GM21529 (cell line): ENCODE results near the gene CSNK2A1.
"Not testable (repeated sequence)": the region's sequence is repeated elsewhere in the genome, so short reads cannot be mapped to it uniquely, and the experiment has no call there.

ENCODE experiments used
- ATAC-seq: cut with Tn5 transposase; IDR thresholded peaks from one replicate; pipeline ENCODE4 v1.9.1; 2021; ENCODE audit not compliant: unreplicated experiment

CSNK2A1 gene

DNA sequence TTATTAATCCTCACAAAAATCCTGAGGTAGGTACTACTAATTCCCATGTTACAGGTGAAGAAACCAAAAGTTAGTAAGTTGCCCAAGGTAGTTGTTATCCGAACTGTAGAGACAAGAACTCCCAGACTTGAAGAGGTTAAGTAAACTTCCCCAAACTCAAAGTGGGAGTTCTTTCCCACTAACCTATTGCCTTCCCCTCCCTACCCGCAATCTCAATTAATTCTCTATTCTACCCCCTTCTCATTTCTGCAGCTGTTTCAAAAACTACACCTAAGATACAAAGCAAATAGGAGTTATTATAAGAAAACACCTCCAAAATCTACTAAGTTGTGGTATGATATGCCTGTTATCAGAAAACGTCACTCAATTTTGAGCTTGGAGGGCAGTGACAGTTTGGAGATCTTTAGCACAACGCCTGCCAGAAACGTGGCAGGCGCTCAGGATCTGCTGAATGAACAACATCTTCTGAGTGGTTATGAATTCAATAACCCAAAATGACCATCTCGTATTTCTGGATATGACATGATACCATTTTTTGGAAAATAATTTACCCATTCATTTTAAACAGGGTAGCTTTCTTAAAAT, 7.1 kb downstream of the CSNK2A1 start:
- ATAC-seq, result no peak

DNA sequence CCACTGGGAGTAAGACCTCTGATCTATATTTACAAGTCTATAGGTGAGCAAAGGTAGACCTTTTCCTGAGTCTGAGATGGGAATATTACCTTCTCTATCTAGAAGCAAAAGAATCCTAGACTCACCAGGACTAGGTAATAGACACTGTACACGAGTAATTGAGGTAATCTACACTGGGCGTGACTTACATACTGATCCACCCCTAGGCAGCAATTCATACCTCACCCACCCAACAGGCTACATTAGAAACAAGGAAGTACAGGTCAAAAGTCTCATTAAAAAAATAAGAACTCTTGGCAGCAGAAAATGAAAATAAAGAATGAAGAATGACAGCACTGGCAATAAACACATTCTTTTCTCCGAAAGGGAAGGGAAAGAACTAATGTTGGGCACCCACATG, 7.6 kb downstream of the CSNK2A1 start:
- no peak for ATAC-seq

DNA sequence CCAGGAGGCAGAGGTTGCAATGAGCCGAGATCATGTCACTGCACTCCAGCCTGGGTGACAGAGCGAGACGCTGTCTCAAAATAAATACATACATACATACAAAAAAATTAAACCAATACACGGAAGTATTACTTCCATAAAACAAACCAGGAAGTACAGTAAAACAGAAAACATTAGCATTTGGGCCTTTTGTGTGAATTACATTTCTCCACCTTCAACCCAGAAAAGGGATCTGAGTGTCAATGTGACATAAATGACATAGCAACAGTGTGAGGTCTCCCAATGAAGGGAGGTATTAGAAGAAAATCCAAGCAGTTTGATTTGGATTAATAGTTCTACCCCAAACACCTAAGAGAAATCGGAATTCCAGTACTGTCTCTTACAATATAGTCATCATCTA, 10.1 kb downstream of the CSNK2A1 start:
- no peak for ATAC-seq

DNA sequence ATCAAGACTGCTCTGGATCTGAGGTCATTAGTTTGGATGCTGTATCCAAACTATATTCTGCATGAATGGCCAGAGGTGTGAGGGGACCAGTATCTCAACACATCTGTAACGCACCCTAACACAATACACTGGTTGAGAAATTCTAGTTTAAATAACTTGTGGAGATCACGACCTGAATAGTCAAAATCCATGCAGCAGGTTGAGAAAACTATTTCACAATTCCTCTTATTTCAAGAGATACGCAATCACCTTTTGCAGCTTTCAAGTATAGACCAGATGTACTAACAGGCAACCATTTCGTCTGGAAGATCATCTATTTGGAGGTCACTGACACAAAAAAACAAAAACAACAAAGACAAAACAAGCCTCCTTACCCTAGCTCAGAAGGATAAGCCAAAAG, 11.1 kb downstream of the CSNK2A1 start:
- no peak for ATAC-seq

DNA sequence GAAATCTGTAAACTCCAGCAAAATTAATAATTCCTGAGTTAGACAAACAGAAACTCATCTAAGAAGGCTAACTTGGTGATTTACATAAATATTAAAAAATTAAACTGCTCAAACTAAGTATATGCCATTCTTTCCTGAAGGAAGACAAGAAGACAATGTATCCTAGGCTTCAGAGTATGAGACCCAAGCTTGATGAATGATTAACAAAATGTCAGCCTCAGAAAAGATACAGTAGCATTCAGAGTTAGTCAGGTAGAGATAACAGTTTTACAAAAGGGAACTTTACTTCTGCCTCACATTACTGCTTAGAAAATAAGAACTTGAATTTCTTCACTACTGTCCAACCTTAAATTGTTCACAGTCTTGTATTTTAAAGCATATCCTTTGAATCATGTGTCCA, 12.0 kb downstream of the CSNK2A1 start:
- no peak for ATAC-seq

DNA sequence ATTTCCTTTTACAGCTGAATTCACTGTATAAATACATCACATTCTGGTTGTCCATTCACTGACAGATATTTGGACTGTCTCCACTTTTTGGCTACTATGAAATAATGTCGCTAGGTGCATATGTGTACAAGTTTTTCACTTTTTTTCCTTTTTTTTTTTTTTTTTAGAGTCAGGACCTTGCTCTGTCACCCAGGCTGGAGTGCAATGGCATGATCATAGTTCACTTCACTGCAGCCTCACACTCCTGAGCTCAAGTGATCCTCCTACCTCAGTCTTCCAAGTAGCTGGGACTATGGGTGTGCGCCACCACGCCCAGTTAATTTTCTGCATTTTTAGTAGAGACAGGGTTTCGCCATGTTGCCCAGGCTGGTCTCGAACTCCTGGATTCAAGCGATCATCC, 13.3 kb downstream of the CSNK2A1 start:
- no peak for ATAC-seq

DNA sequence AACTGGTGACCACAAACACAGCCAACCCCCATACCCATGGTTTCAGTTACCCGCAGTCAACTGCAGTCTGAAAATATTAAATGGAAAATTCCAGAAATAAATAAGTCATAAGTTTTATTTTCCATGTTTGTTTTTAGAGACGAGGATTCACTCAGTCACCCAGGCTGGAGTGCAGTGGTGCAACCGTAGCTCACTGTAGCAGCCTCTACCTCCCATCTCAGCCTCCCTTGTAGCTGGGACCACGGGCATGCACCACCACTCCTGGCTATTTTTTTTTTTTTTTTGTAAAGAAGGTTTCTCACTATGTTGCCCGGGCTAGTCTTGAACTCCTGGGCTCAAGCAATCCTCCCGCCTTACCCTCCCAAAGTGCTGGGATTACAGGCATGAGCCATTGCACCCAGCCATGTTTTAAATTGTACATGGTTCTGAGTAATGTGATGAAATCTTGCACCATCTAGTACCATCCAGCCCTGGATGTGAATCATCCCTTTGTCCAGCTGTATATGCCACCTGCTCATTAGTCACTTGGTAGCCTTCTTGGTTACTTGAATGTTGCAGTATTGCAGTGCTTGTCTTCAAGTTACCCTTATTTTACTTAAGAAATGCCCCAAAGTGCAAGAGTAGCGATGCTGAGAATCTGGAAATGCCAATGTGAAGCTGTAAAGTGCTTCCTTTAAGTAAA, 14.5 kb downstream of the CSNK2A1 start:
- ATAC-seq, result no peak

DNA sequence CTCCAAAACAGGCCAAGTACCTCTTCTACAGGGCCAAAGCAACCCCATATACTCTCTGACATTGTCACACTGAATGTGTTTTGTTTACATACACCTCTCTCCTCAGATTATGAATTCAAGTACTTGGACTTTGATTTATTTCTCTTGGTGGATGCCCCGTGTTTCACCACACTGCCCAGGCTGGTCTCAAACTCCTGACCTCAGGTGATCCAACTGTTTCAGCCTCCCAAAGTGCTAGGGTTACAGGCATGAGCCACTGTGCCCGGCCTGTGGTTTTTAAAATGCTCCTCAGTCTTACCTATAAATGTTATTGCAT, 16.1 kb downstream of the CSNK2A1 start:
- ATAC-seq, result no peak

DNA sequence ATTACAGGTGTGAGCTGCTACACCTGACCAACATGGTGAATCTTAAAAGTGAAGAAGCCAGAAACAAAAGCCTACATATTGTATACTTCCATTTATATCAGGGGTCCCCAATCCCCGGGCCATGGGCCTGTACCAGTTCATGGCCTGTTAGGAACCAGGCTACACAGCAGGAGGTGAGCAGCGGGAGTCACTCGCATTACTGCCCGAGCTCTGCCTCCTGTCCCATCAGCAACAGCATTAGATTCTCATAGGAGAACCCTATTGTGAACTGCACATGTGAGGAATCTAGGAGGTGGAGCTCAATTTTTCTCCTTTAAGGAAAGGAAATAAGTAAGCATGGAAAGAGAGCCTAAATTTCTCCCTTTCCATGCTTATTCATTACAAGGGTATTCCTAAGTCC, 21.7 kb downstream of the CSNK2A1 start:
- no peak for ATAC-seq

DNA sequence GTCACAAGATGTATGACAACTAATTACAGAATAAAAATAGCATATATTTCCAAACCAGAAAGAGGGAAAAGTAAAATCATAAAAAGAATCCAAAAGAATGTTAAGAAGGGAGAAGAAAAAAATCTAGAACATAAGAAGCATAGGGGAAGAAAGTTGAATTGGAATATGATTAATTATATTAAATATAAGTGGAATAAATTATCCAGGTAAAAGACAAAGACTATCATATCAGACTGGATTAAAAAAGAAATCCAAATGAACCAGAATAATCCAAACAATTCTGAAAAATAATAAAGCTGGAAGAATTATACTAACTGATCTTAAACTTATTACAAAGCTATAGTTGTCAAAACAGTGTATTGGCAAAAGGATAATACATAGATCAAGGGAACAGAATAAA, 23.6 kb downstream of the CSNK2A1 start:
- no peak for ATAC-seq

DNA sequence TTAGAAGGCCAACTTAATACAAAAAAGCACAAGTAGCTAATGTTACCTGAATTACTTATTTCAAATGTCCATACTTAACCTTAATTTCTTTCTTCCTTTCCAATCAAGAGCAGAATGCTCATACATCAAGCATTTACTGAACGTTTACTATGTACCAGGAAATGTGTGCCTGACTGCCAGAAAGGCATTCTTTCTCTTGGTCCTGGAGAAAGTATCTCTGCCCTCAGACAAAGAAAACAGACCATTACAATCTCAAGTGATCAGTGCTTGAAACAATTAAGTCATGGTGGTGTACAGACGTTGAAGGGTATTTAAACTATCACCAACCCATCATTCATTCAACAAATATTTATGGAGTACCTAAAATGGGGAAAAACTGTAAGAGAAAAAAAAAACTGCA, 26.4 kb downstream of the CSNK2A1 start:
- ATAC-seq, result no peak

DNA sequence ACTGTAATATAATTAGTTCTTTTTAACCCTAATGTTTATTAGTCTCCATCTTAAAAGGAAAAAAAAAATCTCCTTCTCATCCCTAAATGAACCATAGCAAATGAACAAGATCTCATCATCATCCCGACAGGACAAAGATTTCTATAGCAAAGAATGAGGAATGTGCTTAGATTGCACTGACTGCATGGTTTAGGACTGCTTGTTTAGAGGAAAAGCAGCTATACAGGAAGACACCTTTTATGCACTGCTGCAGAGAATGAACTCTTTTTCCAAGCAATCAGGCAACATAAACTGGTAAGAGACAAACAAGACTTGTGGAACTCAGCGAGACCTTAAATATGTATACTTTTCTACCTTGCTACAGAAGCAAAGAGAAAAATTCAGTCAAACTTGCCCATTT, 26.8 kb downstream of the CSNK2A1 start:
- no peak for ATAC-seq

DNA sequence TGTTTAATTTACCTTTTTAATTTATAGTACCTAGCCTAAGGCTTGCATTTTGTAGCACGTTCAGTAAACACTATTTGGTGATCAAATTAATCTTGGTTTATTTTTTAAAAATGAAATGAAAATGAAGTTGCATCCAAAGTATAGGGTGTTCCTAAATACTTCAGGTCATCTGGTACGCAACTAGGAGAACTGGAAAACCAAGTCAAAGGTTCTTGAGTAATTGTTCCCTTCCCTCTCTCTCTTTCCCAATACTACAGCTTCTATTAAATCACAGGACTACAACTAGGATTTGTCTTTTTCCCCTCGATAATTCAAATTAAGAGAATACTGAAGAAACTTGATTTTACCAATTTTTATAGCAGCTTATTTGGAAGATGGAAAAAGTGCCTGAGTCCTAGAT, 27.9 kb downstream of the CSNK2A1 start:
- ATAC-seq, result no peak

DNA sequence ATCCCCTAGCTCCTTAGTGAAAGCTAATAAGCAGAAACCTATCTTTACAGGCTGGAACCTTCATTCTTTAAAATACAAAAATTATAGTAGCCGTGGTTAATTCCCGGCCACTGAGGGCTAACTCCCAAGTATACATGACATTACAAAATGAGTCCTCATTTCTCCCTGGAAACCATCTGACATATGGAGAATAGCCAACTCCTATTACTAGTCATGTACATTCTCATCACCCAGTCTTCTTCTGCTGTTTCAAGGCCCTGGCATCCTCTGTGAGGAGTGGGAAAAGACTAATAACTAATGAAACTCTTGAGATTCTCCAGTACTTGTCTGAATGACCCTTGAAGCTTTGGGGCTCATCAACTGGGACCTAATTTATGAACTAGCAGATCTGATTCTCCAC, 30.2 kb downstream of the CSNK2A1 start:
- no peak for ATAC-seq

DNA sequence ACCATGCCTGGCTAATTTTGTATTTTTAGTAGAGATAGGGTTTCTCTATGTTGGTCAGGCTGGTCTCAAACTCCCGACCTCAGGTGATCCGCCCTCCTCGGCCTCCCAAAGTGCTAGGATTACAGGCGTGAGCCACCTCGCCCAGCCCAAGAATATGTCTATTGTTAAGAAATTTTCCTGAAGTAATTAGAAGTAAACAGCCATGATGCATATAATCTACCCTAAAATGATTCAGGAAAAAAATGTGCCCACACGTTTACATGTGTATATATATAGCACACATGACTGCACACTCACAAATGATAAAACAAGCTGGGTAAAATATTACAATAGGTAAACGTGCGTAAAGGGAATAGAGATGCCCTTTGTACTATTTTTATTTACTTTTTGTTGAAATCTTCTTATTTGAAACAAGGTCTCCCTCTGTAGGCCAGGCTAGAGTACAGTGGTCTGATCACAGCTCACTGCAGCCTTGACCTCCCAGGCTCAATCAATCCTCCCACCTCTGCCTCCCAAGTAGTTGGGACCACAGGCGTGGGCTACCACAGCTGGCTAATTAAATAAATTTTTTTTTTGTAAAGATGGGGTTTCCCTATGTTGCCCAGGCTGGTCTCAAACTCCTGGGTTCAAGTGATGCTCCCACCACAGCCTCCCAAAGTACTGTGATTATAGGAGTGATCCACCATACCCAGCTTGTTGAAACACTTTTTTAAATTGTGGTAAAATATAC, 33.1 kb downstream of the CSNK2A1 start:
- not testable (repeated sequence) for ATAC-seq

DNA sequence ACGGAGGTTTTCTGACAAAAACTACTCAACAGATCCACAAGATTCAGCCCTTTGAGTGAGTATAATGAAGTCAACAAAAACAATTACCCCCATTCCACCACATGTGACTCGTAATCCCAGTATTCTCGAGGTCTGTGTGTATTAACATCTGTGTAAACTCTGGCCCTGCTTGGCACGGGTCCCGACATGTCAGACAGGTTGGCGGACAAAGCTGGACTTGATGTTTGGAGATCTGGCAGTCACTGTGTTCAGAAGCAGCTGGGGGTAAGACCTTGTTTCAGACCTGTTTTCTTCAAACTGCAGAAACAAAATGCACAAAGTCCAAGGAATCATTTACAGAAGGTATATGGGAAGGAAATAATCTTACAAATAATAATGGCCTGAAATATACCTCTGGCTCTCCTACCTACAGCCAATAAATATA, 35.2 kb downstream of the CSNK2A1 start:
- ATAC-seq, result not testable (repeated sequence)

DNA sequence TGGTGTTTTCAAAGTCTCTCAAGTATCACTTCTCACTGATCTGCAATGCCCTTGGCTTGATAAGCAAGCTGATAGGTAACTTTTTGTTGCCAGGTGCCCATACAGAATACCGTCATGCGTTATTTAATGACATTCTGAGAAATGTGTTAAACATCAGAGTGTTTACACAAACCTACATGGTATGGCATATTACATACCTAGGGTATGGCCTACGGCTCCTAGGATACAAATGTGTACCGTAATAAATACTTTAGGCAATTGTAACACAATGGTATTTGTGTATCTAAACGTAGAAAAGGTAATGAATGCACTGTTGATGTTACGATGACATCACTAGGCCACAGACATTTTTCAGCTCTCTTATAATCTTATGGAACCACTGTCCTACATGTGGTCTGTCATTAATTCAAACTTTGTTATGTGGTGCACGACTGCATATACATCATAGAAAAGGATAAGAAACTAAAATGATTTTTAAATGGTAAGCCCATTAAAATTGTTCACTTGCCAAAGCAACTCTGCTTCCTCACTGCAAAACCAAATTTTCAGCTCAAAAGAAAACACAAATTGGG, 35.7 kb downstream of the CSNK2A1 start:
- no peak for ATAC-seq

DNA sequence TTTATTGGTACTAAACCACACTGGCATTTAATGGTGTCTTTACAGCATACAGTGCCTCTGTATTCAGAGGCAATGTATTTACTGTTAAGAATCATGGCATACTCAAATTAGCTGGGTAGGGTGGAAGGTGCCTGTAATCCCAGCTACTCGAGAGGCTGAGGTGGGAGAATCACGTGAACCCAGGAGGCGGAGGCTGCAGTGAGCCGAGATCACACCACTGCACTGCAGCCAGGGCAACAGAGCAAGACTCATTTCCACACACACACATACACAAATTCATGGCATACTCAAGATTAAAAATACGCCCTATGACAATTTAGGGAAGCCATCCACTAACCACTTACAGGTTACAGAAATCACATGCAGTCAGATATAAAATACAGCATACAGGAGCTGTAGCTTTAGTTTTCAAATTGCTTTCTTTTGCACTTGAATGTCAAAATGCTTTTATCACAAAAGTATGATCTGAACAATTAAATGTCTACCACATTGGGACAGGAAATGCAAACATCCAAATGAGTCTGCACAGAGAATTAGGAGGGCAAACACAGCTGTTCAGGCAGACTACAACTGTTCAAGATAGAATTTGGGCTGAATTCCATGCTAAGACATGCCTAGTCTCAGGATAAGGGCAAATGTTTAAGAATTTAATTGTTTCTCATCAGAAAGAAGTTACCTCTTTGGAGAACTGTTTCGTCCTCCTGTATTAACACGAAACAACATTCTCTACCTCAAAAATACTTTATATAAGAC, 36.4 kb downstream of the CSNK2A1 start:
- no peak for ATAC-seq

DNA sequence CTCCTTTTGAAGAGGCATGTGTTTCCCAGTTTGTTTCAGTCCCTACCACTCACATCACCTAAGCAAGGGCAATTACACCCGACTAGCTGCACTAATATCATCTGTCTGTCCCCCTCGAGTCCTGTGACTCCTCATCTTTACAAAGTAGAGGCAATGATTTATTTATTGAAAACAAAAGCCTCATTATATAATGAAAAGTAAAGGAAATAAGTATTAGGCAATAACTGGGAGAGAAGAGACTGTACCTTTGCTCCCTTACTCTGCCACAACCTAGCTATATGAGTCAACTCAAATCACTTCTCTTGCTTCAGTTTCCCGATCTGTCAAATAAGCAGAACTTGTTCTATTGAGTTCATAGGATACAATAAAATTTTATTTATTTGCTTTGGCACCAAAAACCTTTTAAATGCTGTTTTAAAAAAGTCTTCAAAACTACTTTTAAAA, 38.9 kb downstream of the CSNK2A1 start:
- ATAC-seq, result no peak

DNA sequence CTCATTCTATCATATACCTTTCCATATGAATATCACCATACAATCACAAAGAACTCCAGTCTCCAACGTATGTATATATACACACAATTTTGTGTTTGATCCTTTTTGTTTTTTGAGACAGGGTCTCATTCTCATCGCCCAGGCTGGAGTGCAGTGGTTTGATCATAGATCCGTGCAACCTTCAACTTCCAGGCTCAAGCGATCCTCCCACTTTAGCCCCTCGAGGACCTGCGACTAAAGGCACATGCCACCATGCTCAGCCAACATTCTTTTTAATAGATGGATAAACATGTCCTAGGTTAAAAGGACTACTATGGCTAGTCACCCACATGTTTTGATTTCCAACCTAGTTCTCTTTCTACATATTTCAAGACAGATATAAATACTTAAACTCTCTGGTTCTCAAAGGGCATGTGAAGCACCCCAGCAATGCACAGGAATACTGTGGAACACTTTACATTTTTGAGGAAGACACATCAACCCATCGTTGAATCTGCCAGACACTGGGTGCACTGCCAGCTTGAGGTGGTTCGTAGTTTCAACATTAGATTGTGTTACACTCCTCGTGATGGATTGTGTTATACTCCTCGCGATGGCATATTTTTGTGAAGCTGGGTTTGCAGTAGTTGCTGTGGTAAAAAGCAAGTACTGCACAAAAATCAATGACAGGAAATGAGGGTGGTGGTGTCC, 40.4 kb downstream of the CSNK2A1 start:
- no peak for ATAC-seq

DNA sequence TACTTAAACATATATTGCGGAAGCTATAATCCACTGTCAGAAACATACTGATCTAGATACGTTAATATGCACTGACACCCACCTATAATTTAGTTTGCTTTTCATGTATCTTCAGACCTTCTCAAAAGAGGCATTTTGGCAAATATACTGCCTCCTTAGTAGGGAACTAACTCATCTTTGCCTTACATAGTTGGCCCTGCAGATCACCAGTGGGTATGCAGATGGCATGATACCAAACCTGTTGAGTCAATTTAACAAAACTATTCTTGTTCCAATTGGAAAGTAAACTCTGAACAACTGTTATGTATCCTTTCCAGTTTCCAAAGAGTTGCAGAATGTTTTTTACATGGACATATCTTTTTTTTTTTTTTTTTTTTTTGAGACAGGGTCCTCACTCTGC, 45.6 kb downstream of the CSNK2A1 start:
- no peak for ATAC-seq
